Stimulated activated CD4-positive, alpha-beta T cell treated with anti-CD3 and anti-CD28 coated beads, Interleukin-12 subunit alpha, Interleukin-12 subunit beta, amount 100 ng/mL, for 4 hours (primary cell): ENCODE data around the gene NRSN2.
A peak's percentile ranks its signal among the peaks of the same experiment; 100 is the strongest.
"Not testable (repeated sequence)": the region's sequence is repeated elsewhere in the genome, so short reads cannot be mapped to it uniquely, and the experiment has no call there.

Experiments used
- DNase-seq: peaks from one replicate; pipeline ENCODE4 v3.0.0-alpha.2; 2020

The NRSN2 gene

DNA sequence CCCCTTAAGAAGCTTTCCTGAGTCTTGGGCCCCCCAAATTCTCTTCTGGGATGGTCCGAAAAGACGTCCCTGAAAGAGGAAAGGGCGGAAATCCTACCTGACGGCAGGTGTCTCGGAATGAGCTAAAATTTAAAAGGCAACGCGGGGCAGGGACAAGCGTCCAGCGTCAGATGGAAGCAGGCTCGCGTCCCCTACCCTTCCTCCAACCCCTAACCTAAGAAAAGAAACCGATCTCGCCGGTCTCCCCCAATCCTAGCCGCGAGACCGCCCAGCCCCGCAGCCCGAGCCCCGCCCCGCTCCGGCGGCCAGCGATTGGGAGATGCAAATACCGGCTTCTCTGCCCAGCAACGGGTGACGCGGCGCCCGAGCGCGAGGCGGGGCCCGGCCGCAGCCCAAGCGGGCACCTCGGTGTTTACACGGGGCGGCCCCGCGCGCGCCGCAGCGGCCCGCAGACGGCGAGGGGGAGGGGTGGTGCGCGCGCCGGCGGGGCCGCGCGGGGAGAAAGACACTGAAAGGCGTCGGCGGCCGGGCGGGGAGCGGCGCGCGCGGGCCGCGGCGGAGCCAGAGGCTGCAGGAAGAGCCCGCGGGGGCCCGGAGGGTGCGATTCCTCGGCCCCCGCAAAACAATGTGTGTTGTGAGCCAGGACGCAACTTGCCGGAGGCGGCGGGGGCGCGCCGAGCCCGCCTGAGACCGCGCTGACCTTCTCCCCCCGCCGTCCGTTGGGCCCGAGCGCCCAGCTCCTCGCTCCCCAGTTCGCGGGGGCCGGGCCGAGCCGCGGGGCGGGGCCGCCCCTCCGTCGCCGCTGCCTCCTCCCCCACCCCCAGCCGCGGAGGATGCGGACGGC lies 21.6 kb upstream of the NRSN2 start, which contains the start of gene SOX12:
TSS of gene SOX12 (plus strand) at position 508 of the 844 bp plus-strand sequence. CDS start 373 bp downstream, outside the sequence.
- DNase-seq, result peak; percentile 98

DNA sequence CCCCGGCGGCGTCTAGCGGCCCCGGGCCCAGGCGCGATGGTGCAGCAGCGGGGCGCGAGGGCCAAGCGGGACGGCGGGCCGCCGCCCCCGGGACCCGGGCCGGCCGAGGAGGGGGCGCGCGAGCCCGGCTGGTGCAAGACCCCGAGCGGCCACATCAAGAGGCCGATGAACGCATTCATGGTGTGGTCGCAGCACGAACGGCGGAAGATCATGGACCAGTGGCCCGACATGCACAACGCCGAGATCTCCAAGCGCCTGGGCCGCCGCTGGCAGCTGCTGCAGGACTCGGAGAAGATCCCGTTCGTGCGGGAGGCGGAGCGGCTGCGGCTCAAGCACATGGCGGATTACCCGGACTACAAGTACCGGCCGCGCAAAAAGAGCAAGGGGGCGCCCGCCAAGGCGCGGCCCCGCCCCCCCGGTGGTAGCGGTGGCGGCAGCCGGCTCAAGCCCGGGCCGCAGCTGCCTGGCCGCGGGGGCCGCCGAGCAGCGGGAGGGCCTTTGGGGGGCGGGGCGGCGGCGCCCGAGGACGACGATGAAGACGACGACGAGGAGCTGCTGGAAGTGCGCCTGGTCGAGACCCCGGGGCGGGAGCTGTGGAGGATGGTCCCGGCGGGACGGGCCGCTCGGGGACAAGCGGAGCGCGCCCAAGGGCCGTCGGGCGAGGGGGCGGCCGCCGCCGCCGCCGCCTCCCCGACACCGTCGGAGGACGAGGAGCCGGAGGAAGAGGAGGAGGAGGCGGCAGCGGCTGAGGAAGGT lies 20.8 kb upstream of the NRSN2 start:
- DNase-seq, result peak; percentile 43

GRCh38 chr20:326645-327185 lies 20.2 kb upstream of the NRSN2 start:
- no peak for DNase-seq

- DNase-seq, result peak; percentile 65
Observed at GRCh38 chr20:327186-328026, 19.5 kb upstream of the NRSN2 start.

DNA sequence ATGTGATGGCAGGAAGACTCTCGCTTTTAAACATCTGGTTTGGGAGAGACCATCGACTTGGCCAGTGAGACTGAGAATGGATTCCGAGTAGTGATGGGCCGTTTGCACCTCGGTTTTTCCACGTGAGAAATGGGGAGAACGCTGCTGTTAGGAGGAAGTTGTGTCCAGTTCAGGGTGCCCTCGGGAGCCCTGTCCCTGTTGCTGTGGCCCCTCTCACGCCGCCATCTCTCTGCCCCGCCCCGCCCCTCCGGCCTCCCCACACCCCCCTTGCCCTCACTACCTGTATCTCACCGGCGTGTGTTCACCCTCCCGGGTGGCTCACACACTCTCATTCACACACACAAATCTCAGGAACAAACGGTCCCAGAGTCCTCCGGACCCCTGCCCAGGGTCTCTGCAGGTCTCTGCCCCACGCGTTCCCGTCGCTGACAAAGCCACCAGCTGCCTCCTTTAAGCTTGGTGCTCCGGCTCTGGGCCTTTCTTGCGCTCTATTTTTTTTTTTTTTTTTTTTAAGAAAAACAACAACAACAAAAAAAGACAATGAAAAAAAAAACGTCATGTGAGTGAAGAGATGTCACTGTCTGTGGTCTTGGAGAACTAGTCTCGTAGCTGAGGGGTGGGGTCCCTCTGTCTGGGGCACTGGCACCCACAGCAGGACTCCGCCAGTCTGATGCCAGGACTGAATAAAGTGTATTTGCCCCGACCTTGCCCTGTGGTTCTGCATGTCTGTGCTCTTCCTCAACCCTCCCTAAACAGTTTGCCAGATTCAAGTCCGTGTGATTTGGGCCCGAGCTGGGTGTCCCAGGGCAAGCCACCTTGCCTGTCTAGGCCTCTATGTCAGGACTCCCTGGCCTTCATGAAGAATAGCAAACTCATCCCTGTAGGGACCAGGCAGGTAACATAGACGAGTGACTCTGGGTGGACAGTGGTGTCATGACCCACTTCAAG lies 18.6 kb upstream of the NRSN2 start:
- DNase-seq, result no peak

- DNase-seq, result no peak
Observed at GRCh38 chr20:328975-329695, 17.8 kb upstream of the NRSN2 start.

DNA sequence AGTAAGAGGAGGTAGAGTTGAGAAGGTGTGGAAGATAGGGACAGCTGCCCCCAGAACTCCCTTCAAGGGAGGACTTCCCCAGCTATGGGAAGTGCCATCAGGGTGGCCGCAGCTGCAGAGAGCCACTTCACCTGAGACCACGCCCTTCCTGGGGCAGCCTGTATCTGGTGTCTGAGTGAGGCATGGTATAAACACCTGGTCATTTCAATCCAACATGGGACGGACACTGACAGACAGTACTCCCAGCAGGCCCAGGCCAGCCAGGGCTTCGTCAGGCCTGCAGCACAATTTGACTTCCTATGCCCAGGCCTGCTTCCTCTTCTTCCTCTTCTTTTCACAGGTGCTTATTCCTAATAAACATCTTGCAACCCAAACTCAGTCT lies 17.1 kb upstream of the NRSN2 start:
- DNase-seq, result no peak

DNA sequence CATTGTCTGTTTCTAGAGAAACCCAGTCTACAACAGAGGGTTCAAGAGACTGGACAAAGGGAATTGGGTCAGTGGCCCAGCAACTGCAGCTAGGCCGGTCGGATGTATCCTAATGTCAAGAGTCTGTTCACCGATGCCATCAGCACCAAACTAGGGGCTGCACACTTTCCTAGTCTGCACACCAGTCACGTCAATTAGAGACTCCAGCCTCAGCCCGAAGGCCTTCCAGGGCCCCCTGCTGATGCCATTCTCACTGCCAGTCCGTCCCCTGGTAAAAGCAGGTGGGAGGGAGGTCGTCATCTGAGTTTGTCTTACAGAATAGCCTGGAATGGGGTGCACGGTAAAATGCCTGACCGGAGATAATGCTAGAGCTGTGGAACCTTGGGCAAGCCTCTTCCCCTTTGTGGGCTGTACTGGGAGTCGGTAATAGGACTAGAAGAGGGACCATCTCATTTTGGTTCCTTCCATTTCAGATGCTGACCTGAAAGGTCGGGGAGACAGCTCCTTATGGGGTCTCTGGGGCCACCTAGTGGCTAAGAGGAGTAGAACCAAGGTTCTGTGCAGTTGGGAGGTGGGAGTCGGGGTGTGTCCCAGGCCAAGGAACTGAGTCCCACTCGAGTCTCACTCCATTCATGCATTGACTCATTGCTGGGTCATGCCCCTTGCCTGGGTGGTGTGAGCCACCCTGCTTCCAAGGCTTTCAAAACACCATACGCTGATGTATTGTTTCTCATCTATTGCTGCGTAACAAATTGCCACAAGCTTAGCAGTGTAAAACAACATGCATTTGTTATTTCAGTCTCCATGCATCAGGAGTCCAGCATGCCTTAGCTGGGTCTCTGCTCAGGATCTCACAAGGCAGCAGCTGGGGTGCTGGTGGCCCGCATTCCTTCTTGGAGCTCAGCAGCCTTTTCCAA lies 16.4 kb upstream of the NRSN2 start:
- peak; percentile 39 for DNase-seq

DNA sequence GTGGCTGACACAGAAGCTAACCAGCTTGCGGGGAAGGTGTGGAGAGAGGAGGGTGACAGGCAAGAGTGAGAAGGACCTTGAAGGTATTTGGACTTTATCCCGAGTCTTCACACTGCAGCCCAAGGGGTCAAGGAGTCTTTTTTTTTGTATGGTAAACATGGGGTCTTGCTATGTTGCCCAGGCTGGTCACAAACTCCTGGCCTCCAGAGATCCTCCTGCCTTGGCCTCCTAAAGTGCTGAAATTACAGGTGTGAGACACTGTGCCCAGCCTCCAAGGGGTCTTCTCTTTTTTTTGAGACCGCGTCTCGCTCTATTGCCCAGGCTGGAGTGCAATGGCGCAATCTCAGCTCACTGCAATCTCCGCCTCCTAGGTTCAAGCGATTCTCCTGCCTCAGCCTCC lies 12.3 kb upstream of the NRSN2 start:
- DNase-seq, result no peak

GRCh38 chr20:336040-336439 lies 10.9 kb upstream of the NRSN2 start:
- DNase-seq, result not testable (repeated sequence)

DNA sequence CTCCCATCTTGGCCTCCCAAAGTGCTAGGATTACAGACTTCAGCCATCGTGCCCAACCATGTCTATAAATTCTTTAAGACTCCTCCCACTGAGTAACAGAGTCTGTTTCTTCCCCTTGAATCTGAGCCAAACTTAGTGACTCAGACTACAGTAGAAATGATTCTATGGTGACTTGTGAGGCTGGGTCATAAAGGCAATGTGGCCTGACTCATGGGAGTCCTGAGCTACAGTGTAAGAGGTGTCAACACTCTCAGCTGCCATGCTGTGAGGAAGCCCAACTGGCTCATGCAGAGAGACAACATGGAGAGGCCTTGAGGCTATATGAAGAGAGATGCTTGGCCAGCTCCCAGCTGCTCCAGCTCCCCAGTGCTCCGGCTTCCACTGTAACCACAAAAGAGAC lies 5.2 kb upstream of the NRSN2 start:
- DNase-seq, result peak; percentile 51

DNA sequence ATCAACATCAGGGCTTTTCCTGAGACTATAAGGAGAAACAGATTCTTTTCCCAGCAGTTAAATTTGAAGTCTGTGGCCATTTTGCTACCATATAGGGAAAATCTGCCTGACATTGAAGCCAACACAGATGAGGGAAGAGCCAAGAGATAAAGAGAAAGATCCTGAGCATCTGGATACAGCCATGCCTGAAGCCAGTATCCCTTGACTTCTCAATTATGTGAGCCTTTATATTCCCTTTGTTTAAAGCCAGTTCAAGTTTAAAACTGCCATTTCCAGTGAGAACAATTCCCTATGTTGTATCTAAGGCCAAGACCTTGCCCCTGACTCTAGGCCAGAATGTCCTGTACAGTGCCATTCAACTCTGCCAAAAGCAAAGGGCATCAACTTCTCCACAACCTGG lies 3.8 kb upstream of the NRSN2 start:
- DNase-seq, result no peak

DNA sequence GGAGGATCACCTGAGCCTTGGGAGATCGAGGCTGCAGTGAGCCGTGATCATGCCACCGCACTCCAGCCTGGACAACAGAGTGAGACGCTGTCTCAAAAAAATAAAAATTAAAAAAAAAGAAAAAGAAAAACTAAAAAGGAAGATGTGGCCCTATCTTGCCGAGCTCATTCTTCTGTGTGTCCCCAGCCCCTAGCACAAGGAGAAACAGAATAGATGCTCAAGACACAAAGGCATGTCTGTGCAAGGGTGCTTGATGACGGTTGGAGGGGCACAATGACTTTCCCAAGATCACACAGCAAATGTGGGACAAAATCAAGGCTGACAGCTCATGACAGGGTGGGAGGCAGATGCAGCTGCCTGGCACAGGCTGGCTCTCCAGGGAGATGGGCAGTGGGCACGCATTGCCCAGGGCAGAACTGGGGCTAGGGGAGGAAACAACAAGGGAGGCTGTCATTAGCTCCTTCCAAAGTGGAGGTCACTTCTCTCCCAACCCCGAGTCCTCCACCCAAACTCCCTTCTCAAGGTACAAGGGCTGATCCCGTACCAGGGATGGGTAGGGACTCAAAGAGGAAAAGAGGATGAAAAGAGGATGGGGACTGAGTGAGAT lies 775 bp upstream of the NRSN2 start:
- DNase-seq, result no peak

GRCh38 chr20:347317-347639 lies 367 bp downstream of the NRSN2 start:
- no peak for DNase-seq

DNA sequence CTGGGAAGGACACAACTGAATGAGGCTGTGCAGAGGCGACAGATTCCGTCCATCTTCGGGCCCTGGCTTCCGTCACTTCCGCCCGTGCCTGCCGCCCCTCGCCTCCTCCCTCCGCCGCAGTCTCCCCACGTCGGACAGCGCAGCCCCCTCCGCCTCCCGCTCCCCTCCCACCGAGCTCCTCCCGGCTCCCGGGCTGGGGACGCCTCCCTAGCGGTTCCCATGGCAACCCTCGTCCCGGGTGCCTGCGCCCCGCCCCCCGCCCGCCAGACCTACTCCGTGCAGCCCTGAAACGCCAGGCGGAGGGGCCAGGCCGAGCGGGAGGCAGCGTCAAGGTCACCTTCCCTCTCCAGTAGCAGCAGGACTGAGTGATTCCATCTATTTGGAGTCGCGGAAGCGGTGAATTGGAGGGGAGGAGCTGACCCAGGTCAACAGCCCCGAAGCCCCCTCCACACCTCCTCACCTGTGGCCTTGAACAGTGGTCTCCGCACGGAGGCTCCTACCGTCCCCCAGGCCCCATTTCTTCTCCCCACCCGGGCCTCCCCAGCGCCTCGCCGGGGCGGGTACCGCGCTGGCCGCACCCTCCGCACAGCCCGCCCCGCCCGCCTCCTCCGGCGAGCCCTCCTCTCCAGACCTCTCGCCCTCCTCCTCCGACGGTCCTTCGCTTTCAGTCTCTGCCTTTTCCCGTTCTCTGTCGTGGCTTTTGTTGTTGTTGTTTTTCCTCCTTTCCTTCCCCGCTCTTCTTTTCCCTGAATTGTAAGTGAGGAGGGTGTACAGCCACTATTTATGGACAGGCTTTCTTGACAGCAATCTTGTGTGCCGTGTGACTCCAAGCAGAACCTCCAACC lies 951 bp downstream of the NRSN2 start:
- peak; percentile 56 for DNase-seq

- DNase-seq, result no peak
Observed at GRCh38 chr20:348972-349841, 2.3 kb downstream of the NRSN2 start.

GRCh38 chr20:353166-353565 lies 6.3 kb downstream of the NRSN2 start:
- DNase-seq, result no peak
